Epithelial cell of esophagus (primary cell): ENCODE data around the gene PRCD.
"Not testable (repeated sequence)": the region's sequence is repeated elsewhere in the genome, so short reads cannot be mapped to it uniquely, and the experiment has no call there.

ENCODE experiments used
- DNase-seq: peaks from one replicate; pipeline ENCODE4 v3.0.0; 2010; ENCODE audit warnings: low read depth
- H3K4me3 ChIP-seq: 2 replicates; pipeline ENCODE4 v1.5.1; 2011; ENCODE audit warnings: mild to moderate bottlenecking, low read length, control low read depth
- CTCF ChIP-seq: IDR thresholded peaks from 2 replicates; pipeline ENCODE4 v1.5.1; 2011; ENCODE audit warnings: low read depth, mild to moderate bottlenecking, low read length, control low read depth, inconsistent platforms; ENCODE audit not compliant: insufficient read depth; ENCODE audit errors: missing control alignments

Gene PRCD

GRCh38 chr17:76530095-76530723 lies 9.6 kb upstream of the PRCD start:
- no peak for TF ChIP-seq CTCF
- no peak overlapping the region for H3K4me3 ChIP-seq
- DNase-seq = peak; percentile 56

DNA sequence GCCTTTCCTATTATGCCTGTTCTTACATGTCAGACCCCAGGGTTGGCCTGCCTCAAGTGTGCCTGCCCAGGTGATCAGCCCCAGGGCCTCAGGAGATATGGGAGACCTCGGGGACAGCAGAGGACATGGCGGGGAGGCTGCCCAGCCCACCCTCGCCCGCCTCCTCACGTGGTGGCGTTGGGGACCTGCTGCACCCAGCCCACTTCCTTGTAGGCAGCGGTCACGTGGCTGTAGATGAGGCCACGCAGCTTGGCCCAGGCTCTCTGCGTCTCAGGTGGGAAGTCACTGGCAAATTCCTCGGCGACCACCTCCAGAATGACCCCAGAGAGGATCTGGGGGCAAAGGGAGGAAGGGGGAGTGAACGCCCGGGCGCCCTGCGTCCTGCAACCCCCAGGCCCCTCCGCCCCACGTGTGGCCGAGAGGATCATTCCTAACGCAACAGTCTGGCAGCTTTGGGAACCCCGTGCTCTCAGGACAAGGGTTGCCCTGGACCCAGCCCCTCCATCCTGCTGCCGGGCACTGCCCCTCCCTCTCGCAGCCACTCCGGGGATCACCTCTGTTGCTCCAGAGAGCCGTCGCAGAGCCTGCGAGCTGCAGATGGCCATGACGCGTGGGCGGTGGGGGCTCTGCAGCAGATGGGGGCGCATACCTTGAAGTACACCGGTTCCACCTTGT lies 8.9 kb upstream of the PRCD start:
- no peak for DNase-seq
- no peak overlapping the region for H3K4me3 ChIP-seq
- TF ChIP-seq CTCF = no peak

- no peak overlapping the region for H3K4me3 ChIP-seq
- DNase-seq = no peak
- no peak for TF ChIP-seq CTCF
Measured at GRCh38 chr17:76531486-76532038, 8.3 kb upstream of the PRCD start.

- DNase-seq = peak; percentile 94
- no peak for TF ChIP-seq CTCF
- H3K4me3 ChIP-seq = no peak overlapping the region
Measured at GRCh38 chr17:76532072-76532651, 7.7 kb upstream of the PRCD start.

DNA sequence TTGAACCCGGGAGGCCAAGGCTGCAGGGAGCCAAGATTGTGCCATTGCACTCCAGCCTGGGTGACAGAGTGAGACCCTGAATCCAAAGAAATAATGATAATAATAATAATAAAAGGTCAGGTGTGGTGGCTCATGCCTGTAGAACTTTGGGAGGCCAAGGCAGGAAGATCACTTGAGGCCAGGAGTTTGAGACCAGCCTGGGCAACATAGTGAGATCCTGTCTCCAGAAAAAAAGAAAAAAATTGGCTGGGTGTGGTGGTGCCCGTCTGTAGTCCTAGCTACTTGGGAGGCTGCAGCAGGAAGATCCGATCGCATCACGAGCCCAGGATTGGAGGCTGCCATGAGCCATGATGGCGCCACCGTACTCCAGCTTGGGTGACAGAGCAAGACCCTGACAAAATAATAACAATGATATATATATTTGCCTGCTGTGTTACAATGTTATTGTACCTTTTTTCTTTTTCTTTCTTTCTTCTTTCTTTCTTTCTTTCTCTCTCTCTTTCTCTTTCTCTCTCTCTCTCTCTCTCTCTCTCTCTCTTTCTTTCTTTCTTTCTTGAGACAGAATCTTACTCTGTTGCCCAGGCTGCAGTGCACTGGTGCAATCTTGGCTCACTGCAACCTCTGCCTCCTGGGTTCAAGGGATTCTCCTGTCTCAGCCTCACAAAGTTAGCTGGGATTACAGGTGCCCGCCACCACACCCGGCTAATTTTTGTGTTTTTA lies 6.0 kb upstream of the PRCD start:
- H3K4me3 ChIP-seq, DNase-seq: not testable (repeated sequence)

- DNase-seq = no peak
- no peak for TF ChIP-seq CTCF
- no peak overlapping the region for H3K4me3 ChIP-seq
Measured at GRCh38 chr17:76534831-76535732, 4.8 kb upstream of the PRCD start.
